ENCODE results near the gene PEX11G. TPM values are rescaled to one million over a fixed set of nuclear protein-coding genes. Genes with fewer than 3 reads are reported as not detected.
A peak's percentile ranks its signal among the peaks of the same experiment; 100 is the strongest.

Gene PEX11G
- total and polyA plus RNA-seq, 9 of the 15 experiments (the other 6 are each of a cell fraction or from before 2014, with no cell fraction given): 0.07 to 3.2 (median 0.70) TPM; not detected in 1

DNA sequence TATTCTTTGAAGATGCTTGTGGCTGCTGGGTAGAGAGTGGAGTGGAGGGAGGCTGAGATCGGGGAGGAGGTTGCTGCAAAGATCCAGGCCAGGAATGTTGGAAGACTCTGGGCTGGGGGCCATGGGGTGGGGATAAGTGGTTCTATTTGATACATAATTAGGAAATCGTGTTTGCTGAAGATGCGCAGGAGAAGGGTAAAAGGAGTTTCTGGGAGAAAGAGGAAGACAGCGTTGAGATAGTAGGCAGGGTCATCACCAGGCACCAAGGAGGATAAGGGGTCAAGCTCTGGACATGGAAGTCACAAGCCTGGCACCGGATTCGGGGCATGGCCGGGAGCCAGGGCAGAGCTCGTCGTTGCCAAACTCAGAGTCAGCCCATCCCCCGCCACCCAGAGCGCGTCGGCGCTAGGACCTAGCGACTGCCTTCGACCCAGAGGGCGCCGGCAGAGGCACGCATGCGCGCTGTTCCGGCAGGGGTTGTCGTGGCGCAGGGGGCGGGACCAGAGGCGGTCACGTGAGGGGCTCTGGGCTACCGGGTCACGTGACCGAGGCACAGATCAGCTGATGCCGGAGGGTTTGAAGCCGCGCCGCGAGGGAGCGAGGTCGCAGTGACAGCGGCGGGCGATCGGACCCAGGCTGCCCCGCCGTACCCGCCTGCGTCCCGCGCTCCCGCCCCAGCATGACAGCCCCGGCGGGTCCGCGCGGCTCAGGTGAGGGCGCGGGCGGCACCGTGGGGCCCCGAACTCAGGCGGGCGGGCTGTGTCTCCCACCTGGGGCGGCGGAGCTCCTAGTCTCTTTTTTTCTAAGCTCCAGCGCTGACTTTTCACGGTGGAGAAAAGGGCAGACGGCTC is 33.5 kb upstream of the PEX11G start, which contains the start of gene MCOLN1 (continued):
- TF ChIP-seq, protein P1, sequence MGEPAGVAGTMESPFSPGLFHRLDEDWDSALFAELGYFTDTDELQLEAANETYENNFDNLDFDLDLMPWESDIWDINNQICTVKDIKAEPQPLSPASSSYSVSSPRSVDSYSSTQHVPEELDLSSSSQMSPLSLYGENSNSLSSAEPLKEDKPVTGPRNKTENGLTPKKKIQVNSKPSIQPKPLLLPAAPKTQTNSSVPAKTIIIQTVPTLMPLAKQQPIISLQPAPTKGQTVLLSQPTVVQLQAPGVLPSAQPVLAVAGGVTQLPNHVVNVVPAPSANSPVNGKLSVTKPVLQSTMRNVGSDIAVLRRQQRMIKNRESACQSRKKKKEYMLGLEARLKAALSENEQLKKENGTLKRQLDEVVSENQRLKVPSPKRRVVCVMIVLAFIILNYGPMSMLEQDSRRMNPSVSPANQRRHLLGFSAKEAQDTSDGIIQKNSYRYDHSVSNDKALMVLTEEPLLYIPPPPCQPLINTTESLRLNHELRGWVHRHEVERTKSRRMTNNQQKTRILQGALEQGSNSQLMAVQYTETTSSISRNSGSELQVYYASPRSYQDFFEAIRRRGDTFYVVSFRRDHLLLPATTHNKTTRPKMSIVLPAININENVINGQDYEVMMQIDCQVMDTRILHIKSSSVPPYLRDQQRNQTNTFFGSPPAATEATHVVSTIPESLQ (CRISPR knock-in tag; IDR thresholded peaks at IDR 0.05): no peak
- TF ChIP-seq HOXB6 (CRISPR knock-in tag; IDR thresholded peaks at IDR 0.05; ENCODE audit: borderline replicate concordance): no peak
- TF ChIP-seq ZNF586 (CRISPR knock-in tag; conservative IDR thresholded peaks at IDR 0.05): no peak
- no peak for TF ChIP-seq ZNF146 (CRISPR knock-in tag; IDR thresholded peaks at IDR 0.05; ENCODE audit: unreplicated experiment)
- no peak for TF ChIP-seq TEAD2 (tag; IDR thresholded peaks at IDR 0.05)
- TF ChIP-seq ZBTB8A (IDR thresholded peaks at IDR 0.05; ENCODE audit: partially characterized antibody): no peak
- no peak for TF ChIP-seq GTF3C2 (IDR thresholded peaks at IDR 0.05; ENCODE audit: borderline replicate concordance, extremely low read depth, insufficient read length)
- TF ChIP-seq ZKSCAN3 (CRISPR knock-in tag; IDR thresholded peaks at IDR 0.05): no peak
- peak; percentile 35 for TF ChIP-seq PCBP1 (IDR thresholded peaks at IDR 0.05; ENCODE audit: low read depth, low read length, poor library complexity, severe bottlenecking)
- TF ChIP-seq, protein P2, sequence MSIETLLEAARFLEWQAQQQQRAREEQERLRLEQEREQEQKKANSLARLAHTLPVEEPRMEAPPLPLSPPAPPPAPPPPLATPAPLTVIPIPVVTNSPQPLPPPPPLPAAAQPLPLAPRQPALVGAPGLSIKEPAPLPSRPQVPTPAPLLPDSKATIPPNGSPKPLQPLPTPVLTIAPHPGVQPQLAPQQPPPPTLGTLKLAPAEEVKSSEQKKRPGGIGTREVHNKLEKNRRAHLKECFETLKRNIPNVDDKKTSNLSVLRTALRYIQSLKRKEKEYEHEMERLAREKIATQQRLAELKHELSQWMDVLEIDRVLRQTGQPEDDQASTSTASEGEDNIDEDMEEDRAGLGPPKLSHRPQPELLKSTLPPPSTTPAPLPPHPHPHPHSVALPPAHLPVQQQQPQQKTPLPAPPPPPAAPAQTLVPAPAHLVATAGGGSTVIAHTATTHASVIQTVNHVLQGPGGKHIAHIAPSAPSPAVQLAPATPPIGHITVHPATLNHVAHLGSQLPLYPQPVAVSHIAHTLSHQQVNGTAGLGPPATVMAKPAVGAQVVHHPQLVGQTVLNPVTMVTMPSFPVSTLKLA (conservative IDR thresholded peaks at IDR 0.05): peak; percentile 86 to 95
- TF ChIP-seq HDAC2 (IDR thresholded peaks at IDR 0.05): peak; percentile 65; the same call in 1 of the 2 replicates
- no peak for TF ChIP-seq MBD2 (IDR thresholded peaks at IDR 0.05; ENCODE audit: borderline replicate concordance, low read depth)
- no peak for TF ChIP-seq ZNF668 (CRISPR knock-in tag; IDR thresholded peaks at IDR 0.05)
- no peak for TF ChIP-seq HNRNPK (IDR thresholded peaks at IDR 0.05; ENCODE audit: low read depth, low read length, poor library complexity, severe bottlenecking)
- no peak for TF ChIP-seq KLF10 (CRISPR knock-in tag; IDR thresholded peaks at IDR 0.05)
- TF ChIP-seq ZNF449 (CRISPR knock-in tag; IDR thresholded peaks at IDR 0.05): no peak
- TF ChIP-seq BRF2 (IDR thresholded peaks at IDR 0.05; ENCODE audit: borderline replicate concordance, insufficient read depth, insufficient read length): no peak
- peak; percentile 24; the same call in 1 of the 2 replicates for TF ChIP-seq SMARCA4 (IDR thresholded peaks at IDR 0.05)

Measured in K562 (cell line).